PC-3 (cell line): Measurements from ENCODE around the gene LMO7. TPM values are rescaled to one million over a fixed set of nuclear protein-coding genes. Genes with fewer than 3 reads are reported as not detected.

ENCODE experiments used
- ATAC-seq: fragments of 200-7000 bp; cut with Tn5 transposase; 2 replicates; pipeline ENCODE4 v1.9.1; 2020; ENCODE audit warnings: mild to moderate bottlenecking, moderate library complexity
- BruUV-seq: library from RNA; stranded (reverse); fragments of 400-500 nt; replicated peaks from 2 replicates; lab custom pipeline; 2021; lab: Mats Ljungman, UMichigan
- CTCF ChIA-PET: fragments of 300-600 bp; sonication (Branson Sonifier 250); formaldehyde crosslinking; loops from one replicate; lab custom pipeline; 2022; ENCODE audit warnings: antibody characterized with exemption; lab: Charles Lee
- POLR2A ChIA-PET: fragments of 300-600 bp; sonication (Branson Sonifier 250); formaldehyde crosslinking; loops from one replicate; lab custom pipeline; 2022; ENCODE audit warnings: antibody characterized with exemption; ENCODE audit not compliant: unreplicated experiment; lab: Charles Lee
- DNase-seq: peaks from one replicate; pipeline ENCODE4 v3.0.0-alpha.2; 2015
- H2AFZ ChIP-seq: fragments of 300-600 bp; sonication (generic); 2 replicates; pipeline ENCODE4 v1.6.0; 2016; ENCODE audit warnings: antibody characterized with exemption, low read length
- H3F3A ChIP-seq: fragments of 300-600 bp; sonication (generic); one replicate; pipeline ENCODE4 v1.6.0; 2017; ENCODE audit warnings: antibody characterized with exemption, low read length, control low read depth, mild to moderate bottlenecking; ENCODE audit not compliant: unreplicated experiment
- H3K27ac ChIP-seq: fragments of 300-600 bp; sonication (generic); 2 replicates; pipeline ENCODE4 v1.5.1; 2016; ENCODE audit warnings: mild to moderate bottlenecking, low read length
- H3K27me3 ChIP-seq: fragments of 300-600 bp; sonication (generic); 2 replicates; pipeline ENCODE4 v1.6.1; 2016; ENCODE audit warnings: low read length, mixed read lengths
- H3K36me3 ChIP-seq: fragments of 300-600 bp; sonication (generic); 2 replicates; pipeline ENCODE4 v1.6.1; 2016; ENCODE audit warnings: low read depth, mixed run types, low read length, mixed read lengths
- H3K4me1 ChIP-seq: fragments of 300-600 bp; sonication (generic); 2 replicates; pipeline ENCODE4 v1.5.1; 2016; ENCODE audit warnings: low read length; ENCODE audit not compliant: insufficient read depth
- H3K4me2 ChIP-seq: fragments of 300-600 bp; sonication (generic); 2 replicates; pipeline ENCODE4 v1.6.0; 2016; ENCODE audit warnings: low read length
- H3K4me3 ChIP-seq: fragments of 300-600 bp; sonication (generic); 2 replicates; pipeline ENCODE4 v1.5.1; 2016; ENCODE audit warnings: mild to moderate bottlenecking, low read length, mixed read lengths
- H3K79me2 ChIP-seq: fragments of 300-600 bp; sonication (generic); 2 replicates; pipeline ENCODE4 v1.6.1; 2017; ENCODE audit warnings: low read length, mixed read lengths
- H3K9ac ChIP-seq: fragments of 300-600 bp; sonication (generic); 2 replicates; pipeline ENCODE4 v1.6.0; 2016; ENCODE audit warnings: mild to moderate bottlenecking, low read length
- H3K9me2 ChIP-seq: fragments of 300-600 bp; sonication (generic); replicated peaks from 2 replicates; pipeline ENCODE4 v1.6.1; 2016; ENCODE audit warnings: mixed run types, low read length, mixed read lengths
- H3K9me3 ChIP-seq: fragments of 300-600 bp; sonication (generic); 2 replicates; pipeline ENCODE4 v1.6.1; 2016; ENCODE audit warnings: low read length, mixed read lengths
- H4K20me1 ChIP-seq: fragments of 300-600 bp; sonication (generic); 2 replicates; pipeline ENCODE4 v1.6.1; 2016; ENCODE audit warnings: low read length, mixed read lengths
- CTCF ChIP-seq: fragments of 300-600 bp; sonication (generic); conservative IDR thresholded peaks from 2 replicates; pipeline ENCODE4 v1.5.1; 2017; ENCODE audit warnings: antibody characterized with exemption, low read depth, mild to moderate bottlenecking, low read length
- EZH2 ChIP-seq: fragments of 300-600 bp; sonication (generic); IDR thresholded peaks from one replicate; pipeline ENCODE4 v1.6.1; 2017; ENCODE audit warnings: antibody characterized with exemption, mild to moderate bottlenecking, low read length; ENCODE audit not compliant: unreplicated experiment
- EZH2phosphoT487 ChIP-seq: fragments of 300-600 bp; sonication (generic); IDR thresholded peaks from 2 replicates; pipeline ENCODE4 v1.6.1; 2018; ENCODE audit warnings: mild to moderate bottlenecking, antibody characterized with exemption, low read length, borderline replicate concordance
- intact Hi-C: fragments of 100-400 bp; cut with micrococcal nuclease; formaldehyde crosslinking; loops from 2 replicates; pipeline ENCODE4 v1.9.0; 2023
- total RNA-seq: library from RNA; depleted of rRNA; stranded (reverse); fragments of >200 nt; gene quantifications from 2 replicates; pipeline ENCODE4 v1.2.3, GENCODE V29; 2014

Gene LMO7
- total RNA-seq, 1 experiment from 2014 or later = 83.6 TPM

GRCh38 chr13:75760131-75761021 is 124.2 kb downstream of the LMO7 start:
- ATAC-seq (peak; percentile 87), DNase-seq (peak; percentile 76)
- H3K9ac ChIP-seq = peak overlapping the region; percentile 84
- intact Hi-C loops = loop anchor here (1.0 to 5.0 kb wide), 4 partner anchors 35 to 70 kb away; no protein-coding TSS in a partner anchor
- peaks cover 22% of the 10 kb centered on the region for H3K4me1 ChIP-seq
- peak overlapping the region; percentile 59; the same call in 1 of the 2 replicates for H2AFZ ChIP-seq
- no peaks in the 10 kb centered on the region for H4K20me1 ChIP-seq
- peak overlapping the region; percentile 67 for H3K4me3 ChIP-seq
- TSS peak; percentile 58 for BruUV-seq
- H3K9me2 ChIP-seq = no peaks in the 10 kb centered on the region
- no peaks in the 10 kb centered on the region for H3K9me3 ChIP-seq
- CTCF ChIA-PET = interaction anchor here (0.7 to 1.2 kb wide), 3 partner anchors 36 to 73 kb away, joined by 3 to 4 read pairs (median 3); no protein-coding TSS in a partner anchor
- no peaks in the 10 kb centered on the region for H3F3A ChIP-seq
- H3K36me3 ChIP-seq = 0 out of 2 replicates have a peak, but pooled peaks cover 2% of the 10 kb centered on the region
- H3K79me2 ChIP-seq = peaks cover 55% of the 10 kb centered on the region
- peak overlapping the region; percentile 78 for H3K4me2 ChIP-seq
- peak overlapping the region; percentile 85 for H3K27ac ChIP-seq
- TF ChIP-seq EZH2phosphoT487 (no peak), EZH2 (no peak), CTCF (peak; percentile 33)
- no peaks in the 10 kb centered on the region for H3K27me3 ChIP-seq
- POLR2A ChIA-PET = interaction anchor here (0.6 to 1.3 kb wide), 2 partner anchors 36 to 42 kb away, joined by 4 to 6 read pairs; no protein-coding TSS in a partner anchor

GRCh38 chr13:75761369-75761768 is 125.2 kb downstream of the LMO7 start:
- BruUV-seq = no TSS peak
- H3K27ac ChIP-seq = peak overlapping the region; percentile 85
- no peaks in the 10 kb centered on the region for H3K9me3 ChIP-seq
- no peak for ATAC-seq
- peaks cover 4% of the 10 kb centered on the region; the same call in 1 of the 2 replicates for H3K36me3 ChIP-seq
- H3K4me3 ChIP-seq = peak overlapping the region; percentile 67
- H3F3A ChIP-seq = no peaks in the 10 kb centered on the region
- H3K79me2 ChIP-seq = peaks cover 65% of the 10 kb centered on the region
- TF ChIP-seq EZH2phosphoT487 = no peak
- no peak for TF ChIP-seq CTCF
- no peak for TF ChIP-seq EZH2
- no peak for DNase-seq
- H3K4me2 ChIP-seq = peak overlapping the region; percentile 78
- intact Hi-C loops = loop anchor here (2.0 to 5.0 kb wide), 2 partner anchors 36 to 71 kb away; no protein-coding TSS in a partner anchor
- H4K20me1 ChIP-seq = no peaks in the 10 kb centered on the region
- H3K9me2 ChIP-seq = no peaks in the 10 kb centered on the region
- H3K27me3 ChIP-seq = no peaks in the 10 kb centered on the region
- ChIA-PET CTCF (interaction anchor here (0.6 kb wide), 1 partner anchor 65 kb away, joined by 3 read pairs; no protein-coding TSS in a partner anchor), POLR2A (no interaction called here)
- peaks cover 22% of the 10 kb centered on the region for H3K4me1 ChIP-seq
- H2AFZ ChIP-seq = no peak overlapping the region
- peak overlapping the region; percentile 84 for H3K9ac ChIP-seq
